GM23248 (cell line): ENCODE results near the gene NCAPD2.

ENCODE experiments used
- EZH2 ChIP-seq: fragments of 200-600 bp; sonication (generic); IDR thresholded peaks from 2 replicates; pipeline ENCODE4 v1.6.1; 2018; ENCODE audit warnings: antibody characterized with exemption, mild to moderate bottlenecking; ENCODE audit not compliant: insufficient read depth, poor library complexity, severe bottlenecking
- EZH2phosphoT487 ChIP-seq: fragments of 200-600 bp; sonication (generic); IDR thresholded peaks from 2 replicates; pipeline ENCODE4 v1.6.1; 2018; ENCODE audit warnings: antibody characterized with exemption, moderate library complexity, mild to moderate bottlenecking, low read depth; ENCODE audit not compliant: insufficient read depth

- TF ChIP-seq EZH2 (no peak), EZH2phosphoT487 (no peak)
These were observed 57.7 kb downstream of the NCAPD2 start for GRCh38 chr12:6551496-6552139.
